Adipocyte (in vitro differentiated cells): Measurements from ENCODE around the gene CAPN9.

Source experiments
- DNase-seq: peaks from one replicate; pipeline ENCODE4 v3.0.0-alpha.2; 2015; ENCODE audit warnings: low read depth
- H3K27me3 ChIP-seq: replicated peaks from 2 replicates; pipeline ENCODE4 v1.7.0; 2013; ENCODE audit warnings: mild to moderate bottlenecking, low read length, moderate library complexity; ENCODE audit not compliant: control insufficient read depth, insufficient read depth
- H3K36me3 ChIP-seq: 2 replicates; pipeline ENCODE4 v1.7.0; 2013; ENCODE audit warnings: low read length, mild to moderate bottlenecking, moderate library complexity; ENCODE audit not compliant: control insufficient read depth, insufficient read depth, severe bottlenecking
- H3K4me1 ChIP-seq: 2 replicates; pipeline ENCODE4 v1.7.0; 2013; ENCODE audit warnings: mild to moderate bottlenecking, low read length, moderate library complexity; ENCODE audit not compliant: control insufficient read depth, insufficient read depth
- H3K4me3 ChIP-seq: 2 replicates; pipeline ENCODE4 v1.7.0; 2013; ENCODE audit warnings: mild to moderate bottlenecking, low read length, moderate library complexity
- H3K9ac ChIP-seq: 2 replicates; pipeline ENCODE4 v1.7.0; 2013; ENCODE audit warnings: mild to moderate bottlenecking, low read length, moderate library complexity
- H3K9me3 ChIP-seq: 2 replicates; pipeline ENCODE4 v1.7.0; 2013; ENCODE audit warnings: mild to moderate bottlenecking, low read length, moderate library complexity; ENCODE audit not compliant: control insufficient read depth

The CAPN9 gene

DNA sequence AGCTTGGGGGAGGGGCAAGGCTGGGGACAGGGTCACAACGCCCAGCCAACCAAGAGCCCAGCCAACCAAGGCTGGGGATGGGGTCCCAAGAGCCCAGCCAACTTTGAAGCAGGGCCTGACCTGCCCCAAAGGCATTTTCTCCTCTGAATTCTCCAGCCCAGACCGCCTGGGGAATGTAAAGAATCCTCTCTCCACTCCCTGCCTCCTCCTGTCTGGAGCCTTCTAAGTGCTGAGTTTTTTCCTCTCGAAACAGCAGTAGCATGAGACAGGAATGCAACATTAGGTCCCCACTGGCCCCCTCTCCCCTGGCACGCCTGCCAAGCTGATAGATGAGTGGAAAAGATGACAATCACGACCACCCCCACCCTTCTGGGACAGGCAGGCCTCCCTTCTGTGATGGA, 104.1 kb downstream of the CAPN9 start:
- peaks cover 61% of the 10 kb centered on the region for H3K4me1 ChIP-seq
- DNase-seq: peak; percentile 90
- peak overlapping the region; percentile 40 for H3K9ac ChIP-seq
- peaks cover 4% of the 10 kb centered on the region for H3K9me3 ChIP-seq
- H3K4me3 ChIP-seq: no peak overlapping the region
- no peaks in the 10 kb centered on the region for H3K27me3 ChIP-seq
- peaks cover 43% of the 10 kb centered on the region for H3K36me3 ChIP-seq
